ENCODE data around the gene KLHL22. TPM values are rescaled to one million over a fixed set of nuclear protein-coding genes. Genes with fewer than 3 reads are reported as not detected.
A peak's percentile ranks its signal among the peaks of the same experiment; 100 is the strongest.
"Not testable (repeated sequence)": the region's sequence is repeated elsewhere in the genome, so short reads cannot be mapped to it uniquely, and the experiment has no call there.

Gene KLHL22, protein sequence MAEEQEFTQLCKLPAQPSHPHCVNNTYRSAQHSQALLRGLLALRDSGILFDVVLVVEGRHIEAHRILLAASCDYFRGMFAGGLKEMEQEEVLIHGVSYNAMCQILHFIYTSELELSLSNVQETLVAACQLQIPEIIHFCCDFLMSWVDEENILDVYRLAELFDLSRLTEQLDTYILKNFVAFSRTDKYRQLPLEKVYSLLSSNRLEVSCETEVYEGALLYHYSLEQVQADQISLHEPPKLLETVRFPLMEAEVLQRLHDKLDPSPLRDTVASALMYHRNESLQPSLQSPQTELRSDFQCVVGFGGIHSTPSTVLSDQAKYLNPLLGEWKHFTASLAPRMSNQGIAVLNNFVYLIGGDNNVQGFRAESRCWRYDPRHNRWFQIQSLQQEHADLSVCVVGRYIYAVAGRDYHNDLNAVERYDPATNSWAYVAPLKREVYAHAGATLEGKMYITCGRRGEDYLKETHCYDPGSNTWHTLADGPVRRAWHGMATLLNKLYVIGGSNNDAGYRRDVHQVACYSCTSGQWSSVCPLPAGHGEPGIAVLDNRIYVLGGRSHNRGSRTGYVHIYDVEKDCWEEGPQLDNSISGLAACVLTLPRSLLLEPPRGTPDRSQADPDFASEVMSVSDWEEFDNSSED
- 10 to 100 TPM; 29.4 to 33.1 (median 32.6) TPM for polyA plus RNA-seq (ENCODE audit: insufficient read length in 4 of 4)

DNA sequence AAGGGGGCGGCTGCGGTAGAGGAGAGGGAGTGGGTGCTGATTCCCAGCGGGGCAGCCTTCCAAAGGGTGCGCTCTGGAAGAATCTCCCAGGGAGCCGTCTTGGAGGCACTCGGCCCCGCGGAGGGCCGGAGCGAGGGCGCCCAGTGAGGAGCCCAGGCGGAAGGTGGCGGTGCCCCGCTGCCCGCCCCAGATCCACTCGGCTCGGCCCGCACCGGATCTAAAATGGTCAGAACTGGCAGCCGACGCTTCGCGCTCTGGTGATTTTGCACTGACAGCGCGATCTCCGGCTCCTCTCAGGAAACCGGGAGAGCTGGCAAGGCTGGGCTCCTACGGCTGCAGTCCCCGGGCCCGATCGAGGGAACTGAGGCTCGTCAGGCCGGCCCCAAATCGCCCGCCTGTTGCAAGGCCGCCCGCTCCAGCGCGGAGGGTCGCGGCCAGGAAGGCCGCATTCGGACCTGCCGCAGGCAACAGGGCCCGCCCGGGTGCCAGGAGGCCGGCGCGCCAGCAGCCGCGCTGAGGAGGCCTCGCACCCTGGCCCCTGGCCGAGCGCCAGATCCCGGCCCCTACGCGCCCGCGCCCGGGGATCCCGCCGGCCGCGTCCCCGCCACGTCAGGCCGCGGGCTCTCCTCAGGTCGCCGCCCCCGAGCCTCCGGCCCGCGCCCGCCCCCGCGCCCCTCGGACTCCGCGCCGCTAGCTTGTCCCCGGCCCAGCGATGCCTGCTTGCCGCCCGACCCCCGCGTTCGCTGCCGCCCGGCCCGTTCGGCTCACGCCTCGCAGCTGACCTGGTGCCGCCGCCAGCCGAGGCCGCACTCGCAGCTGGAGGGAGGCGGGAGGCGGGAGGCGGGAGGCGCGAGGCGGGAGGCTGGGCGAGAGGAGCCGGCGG, at the start of gene KLHL22:
KLHL22 (minus strand) TSS at position 818 of the 883 bp plus-strand sequence. CDS start 6,584 bp downstream, outside the sequence.
- DNase-seq (ENCODE audit: low read depth in 4 of 4, low spot score in 3 of 4) = peak; percentile 18 to 39 (median 26)

DNA sequence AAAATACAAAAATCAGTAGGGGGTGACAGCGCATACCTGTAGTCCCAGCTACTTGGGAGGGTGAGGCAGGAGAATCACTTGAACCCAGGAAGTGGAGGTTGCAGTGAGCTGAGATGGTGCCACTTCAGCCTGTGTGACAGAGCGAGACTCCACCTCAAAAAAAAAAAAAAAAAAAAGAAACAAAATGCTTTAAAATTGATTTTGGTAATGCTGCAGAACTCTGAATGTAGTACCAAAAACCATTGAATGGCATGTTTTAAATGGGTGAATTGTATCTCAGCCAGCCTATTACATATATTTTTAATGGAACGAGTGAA, 49.7 kb upstream of the KLHL22 start:
- DNase-seq (ENCODE audit: low read depth in 4 of 4, low spot score in 3 of 4) = not testable (repeated sequence)

DNA sequence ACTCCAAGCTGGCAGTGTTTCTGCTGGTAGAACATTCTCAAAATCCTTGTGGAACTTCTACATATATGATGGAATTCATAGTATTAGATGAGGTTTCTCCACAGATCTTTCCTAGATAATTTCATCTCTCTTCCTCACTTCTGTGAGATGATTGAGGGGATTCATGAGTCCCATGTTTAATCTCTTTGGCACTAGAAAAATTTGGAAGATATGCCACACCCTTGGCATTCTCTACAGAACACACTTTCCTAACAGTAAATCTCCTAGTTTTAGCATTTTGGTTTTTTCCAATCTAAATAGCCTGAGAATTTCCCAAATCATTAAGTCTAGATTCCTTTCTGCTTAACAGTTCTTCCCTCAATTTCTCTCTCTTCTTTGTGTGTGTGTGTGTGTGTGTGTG, 47.1 kb upstream of the KLHL22 start:
- no peak for DNase-seq (ENCODE audit: low read depth in 4 of 4, low spot score in 3 of 4)

DNA sequence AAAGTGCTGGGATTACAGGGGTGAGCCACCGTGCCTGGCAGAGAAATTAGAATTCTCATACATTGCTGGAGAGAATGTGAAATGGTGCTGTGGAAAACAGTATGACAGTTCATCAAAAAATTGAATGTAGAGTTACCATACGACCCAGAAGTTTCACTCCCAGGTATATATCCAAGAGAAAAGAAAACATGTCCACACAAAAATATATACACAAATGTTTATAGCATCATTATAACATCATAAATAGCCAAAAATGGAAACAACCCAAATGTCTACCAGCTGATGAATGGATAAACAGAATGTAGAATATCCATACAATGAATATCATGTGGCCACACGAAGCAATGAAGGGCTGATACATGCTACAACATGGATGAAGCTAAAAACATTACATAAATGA, 46.5 kb upstream of the KLHL22 start:
- no peak for DNase-seq (ENCODE audit: low read depth in 4 of 4, low spot score in 3 of 4)

DNA sequence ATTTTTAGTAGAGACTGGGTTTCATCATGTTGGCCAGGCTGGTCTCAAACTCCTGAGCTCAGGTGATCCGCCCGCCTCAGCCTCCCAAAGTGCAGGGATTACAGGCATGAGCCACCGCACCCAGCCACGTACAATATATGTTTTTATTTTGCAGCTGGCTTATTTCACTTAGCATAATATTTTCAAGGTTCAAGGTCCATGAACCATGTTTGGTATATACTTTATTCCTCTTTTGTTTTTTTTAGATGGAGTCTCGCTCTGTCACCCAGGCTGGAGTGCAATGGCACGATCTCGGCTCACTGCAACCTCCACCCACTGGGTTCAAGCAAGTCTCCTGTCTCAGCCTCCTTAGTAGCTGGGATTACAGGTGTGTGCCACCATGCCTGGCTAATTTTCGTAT, 43.3 kb upstream of the KLHL22 start:
- not testable (repeated sequence) for DNase-seq (ENCODE audit: low read depth in 4 of 4, low spot score in 3 of 4)

DNA sequence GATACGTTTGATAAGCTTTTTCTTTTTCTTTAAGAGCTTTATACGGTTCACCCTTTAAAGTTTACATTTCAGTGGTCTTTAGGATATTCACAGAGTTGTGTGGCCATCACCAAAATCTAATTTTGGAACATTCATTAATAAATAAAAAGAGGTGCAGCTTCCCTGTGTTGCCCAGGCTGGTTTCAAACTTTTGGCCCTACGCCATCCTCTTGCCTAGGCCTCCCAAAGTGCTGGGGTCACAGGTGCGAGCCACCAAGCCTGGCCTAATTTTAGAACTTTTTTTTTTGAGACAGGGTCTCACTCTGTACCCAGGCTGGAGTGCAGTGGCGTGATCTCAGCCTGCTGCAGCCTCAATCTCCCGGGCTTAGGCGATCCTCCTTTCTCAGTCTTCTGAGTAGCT, 42.4 kb upstream of the KLHL22 start:
- no peak for DNase-seq (ENCODE audit: low read depth in 4 of 4, low spot score in 3 of 4)

DNA sequence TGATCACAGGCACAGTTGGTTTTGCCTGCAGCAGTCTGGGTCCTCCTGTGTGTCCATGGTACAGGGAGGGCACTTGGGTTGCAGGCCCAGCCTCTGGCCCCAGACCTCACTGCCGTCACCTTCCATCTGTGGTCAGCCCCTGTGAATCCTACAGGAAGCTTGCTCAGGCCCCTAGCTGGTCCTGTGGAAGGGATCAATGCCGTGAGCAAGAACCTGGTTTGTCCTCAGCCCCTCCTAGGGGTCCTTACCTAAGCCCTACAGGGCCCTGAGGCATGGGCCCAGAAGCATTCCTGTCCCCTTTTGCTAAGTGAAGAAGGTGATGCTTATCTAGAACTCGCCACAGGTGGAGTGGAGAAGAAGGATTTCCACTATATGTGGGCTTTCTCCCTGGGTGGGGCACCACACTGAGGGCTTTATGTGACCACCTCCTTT, 41.7 kb upstream of the KLHL22 start:
- no peak for DNase-seq (ENCODE audit: low read depth in 4 of 4, low spot score in 3 of 4)

DNA sequence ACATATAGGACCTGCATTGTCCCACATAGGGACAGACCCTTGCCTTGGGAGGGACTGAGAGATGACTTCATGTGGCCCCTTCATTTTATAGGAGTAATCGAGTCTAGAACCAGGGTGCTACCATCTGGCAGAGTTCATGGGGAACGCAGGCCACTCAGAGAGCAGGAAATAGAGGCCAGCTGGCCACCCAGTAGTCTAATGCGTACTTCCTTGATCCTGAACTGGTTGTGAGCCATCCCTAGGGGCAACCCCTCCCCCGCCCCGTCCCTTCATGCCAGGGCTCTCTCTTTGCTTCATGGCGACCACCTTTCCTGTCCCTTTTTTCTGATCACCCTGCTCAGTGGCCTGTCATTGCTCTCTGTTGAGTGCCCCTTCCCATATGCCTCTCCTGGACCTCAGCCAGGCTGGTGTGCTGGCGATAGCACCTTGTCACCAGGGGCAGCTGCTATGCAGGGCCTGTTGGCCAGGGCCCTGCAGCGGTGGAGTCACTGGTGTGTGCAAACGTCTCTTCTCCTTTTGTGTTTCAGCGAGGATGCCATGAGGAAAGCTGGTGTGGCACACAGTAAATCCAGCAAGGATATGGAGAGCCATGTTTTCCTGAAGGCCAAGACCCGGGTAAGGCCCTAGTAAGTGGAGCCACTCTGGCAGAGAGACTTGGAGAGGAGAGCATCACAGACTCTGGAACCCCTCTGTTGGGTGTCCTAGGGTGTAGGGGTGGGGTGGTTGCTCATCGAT, 41.2 kb upstream of the KLHL22 start:
- no peak for DNase-seq (ENCODE audit: low read depth in 4 of 4, low spot score in 3 of 4)

DNA sequence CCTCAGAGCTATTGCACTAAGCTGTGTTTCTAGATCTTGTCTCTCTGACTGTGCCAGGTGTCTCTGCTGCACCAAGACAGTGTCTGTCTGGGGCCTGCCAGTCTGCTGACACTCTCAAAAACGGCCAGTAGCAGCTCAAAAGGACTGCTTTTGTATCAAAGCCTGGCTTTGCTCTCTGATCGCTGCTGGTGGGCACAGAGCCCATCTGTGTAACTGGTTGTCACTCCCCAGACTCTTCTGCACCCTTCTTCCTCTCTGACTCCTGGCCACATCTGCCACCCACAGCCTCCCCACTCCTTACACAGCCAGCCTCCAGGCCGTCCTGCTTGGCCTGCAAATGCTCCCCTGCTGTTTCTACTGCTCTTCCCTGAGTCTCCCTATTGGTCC, 38.3 kb upstream of the KLHL22 start:
- no peak for DNase-seq (ENCODE audit: low read depth in 4 of 4, low spot score in 3 of 4)

DNA sequence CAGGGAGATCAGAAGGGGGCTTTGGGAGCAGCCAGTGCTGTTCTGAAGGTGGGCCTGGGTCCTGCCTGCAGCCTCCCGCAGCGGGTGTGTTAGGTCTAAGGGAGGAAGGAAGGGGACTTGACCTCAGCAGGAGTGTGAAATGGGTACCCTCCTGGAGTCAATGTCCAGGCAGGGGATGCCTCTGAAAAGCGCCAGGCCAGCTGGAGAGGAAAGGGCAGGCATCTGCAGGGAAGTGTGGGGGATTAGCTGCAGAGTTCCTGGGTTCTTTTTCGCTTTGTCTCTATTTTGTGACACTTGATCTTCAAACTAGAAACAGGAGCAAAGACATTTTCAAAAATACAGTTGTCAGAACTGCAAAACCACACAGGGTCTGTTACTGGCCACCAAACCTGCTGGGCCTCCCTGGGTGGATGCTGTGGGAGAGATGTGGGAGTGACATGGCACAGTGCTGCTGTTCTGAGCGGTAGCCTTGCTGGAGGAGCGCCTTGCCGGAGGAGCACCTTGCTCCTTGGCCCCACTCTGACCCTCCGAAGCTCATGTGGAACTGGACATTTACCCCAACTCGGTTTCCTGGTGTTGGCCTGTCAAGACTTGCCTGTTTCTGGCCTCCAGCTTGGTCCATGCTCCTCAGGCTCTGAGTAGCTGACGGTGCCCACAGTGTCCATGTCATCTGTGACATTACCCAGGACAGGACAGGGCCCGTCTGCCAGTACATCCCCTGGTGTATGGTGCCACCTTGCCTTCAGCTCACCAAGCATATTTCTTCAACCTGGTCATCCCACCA, 37.7 kb upstream of the KLHL22 start:
- no peak for DNase-seq (ENCODE audit: low read depth in 4 of 4, low spot score in 3 of 4)

DNA sequence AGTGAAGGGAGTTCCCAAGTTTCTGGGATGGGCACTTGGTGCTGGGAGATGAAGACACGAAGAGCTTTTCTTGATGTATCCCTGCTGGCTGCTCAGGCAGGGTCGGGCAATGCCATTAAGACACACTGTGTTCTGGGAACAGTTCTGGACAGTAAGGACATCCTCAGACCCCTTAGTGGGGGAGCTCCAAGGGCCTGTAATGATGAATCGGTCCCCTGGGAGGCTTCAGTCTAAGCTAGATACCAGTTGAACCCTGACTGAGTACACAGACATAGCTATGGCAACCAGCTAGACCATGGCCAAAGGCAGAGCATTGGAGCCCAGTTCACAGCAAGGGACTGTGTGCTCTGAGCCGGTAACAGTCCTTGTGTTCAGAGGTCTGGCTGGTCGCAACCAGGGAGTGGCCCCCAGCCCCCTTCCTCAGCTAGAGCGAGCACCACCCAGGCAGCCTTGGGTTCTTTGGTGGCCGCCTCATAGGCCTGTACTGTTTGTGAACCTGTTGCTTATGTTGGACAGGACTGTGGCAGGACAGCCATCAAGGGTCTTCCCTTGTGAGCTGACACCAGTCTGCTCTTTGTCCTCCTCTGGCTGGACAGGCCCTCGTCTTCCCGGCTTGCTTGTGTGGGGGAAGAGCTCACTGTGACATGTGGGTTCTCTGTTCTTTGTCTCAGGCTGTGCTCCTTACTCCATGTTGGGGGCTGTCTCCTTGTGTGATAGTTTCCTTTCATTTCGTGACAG, 36.8 kb upstream of the KLHL22 start:
- no peak for DNase-seq (ENCODE audit: low read depth in 4 of 4, low spot score in 3 of 4)

DNA sequence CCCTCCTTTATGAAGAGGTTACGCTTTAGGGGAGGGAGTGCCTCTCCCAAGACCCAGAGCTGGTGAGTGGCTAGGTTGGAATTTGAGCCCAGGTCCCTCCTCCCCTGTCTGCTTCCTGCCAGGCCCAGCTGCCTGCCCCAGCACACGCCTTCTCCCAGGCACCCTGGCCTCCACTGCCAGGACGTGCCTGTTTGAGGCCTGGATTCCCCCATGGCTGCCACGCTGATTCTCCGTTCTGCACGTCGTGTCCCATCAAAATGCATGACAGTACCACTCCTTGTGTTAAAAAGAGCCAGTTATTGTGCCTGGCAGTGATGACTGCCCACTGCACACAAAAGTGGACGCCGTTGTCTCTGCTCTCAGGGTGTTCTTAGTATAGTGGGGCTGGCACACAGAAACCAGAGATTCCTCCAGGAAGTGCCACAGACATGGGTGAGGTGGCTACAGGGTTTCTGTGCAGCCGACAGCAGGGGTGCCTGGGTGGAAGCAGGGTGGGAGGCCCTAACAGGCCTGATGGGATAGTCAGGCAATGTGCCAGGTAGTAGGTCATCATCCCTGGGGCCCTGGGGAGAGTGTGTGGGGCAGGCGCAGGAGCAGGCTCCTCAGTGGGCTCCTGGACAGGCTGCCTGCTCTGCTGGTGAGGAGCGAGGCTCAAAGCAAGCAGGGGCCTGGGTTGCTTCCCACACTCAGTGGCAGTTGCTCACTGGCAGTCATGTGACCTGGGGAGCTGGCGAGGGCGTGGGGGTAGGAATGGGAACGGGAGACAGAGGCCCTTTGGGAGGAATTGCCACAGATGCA, 36.0 kb upstream of the KLHL22 start:
- DNase-seq (ENCODE audit: low read depth in 4 of 4, low spot score in 3 of 4) = no peak

DNA sequence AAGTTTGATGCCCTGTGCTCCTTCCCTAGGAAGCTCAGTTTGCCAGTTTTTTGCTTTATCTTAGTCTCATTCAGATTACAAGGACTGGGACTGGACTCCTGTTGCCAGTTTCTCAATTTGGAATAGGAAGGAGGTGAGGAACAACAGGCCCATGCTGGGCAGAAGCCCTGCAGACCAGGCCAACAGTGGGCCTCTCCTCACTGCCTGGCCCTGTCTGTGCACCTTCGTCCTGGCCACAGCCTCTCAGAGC, 35.5 kb upstream of the KLHL22 start:
- DNase-seq (ENCODE audit: low read depth in 4 of 4, low spot score in 3 of 4) = no peak

DNA sequence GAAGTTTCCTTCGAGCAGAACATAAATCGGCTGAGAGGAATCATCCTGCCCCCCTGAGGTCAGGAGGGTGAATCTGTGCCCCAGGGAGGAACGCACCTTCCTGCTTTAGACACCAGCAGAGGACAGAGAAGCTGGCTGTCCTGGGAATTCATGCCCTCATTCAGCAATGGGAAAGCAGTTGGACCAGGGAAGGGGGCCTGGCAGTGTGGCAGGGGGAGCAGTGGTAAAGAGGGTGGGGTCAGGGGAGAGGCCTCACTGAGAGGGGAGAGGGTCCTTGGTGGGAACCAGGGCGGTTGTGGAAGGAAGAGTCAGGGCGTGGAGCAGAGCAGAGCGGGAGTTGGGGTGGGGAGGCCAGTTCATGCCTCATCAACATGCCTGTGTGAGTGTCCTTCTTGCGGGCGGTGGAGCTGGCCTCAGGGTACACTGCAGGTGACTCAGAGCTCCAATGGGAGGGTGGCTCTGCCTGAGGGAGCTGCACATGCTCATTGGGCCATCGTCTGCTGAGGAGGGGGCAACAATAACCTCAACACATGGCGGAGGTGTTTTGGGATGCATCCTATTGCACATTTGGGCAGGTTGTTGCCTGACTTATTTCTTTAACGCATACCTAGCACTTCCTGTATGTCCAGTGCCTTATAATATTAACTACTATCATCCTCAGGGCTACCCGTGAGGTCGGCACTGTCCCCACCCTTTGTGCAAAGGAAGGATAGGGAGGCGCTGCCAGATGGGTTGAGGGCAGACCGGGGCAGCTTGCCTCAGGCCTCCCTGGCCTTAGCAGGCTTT, 35.0 kb upstream of the KLHL22 start:
- no peak for DNase-seq (ENCODE audit: low read depth in 4 of 4, low spot score in 3 of 4)

DNA sequence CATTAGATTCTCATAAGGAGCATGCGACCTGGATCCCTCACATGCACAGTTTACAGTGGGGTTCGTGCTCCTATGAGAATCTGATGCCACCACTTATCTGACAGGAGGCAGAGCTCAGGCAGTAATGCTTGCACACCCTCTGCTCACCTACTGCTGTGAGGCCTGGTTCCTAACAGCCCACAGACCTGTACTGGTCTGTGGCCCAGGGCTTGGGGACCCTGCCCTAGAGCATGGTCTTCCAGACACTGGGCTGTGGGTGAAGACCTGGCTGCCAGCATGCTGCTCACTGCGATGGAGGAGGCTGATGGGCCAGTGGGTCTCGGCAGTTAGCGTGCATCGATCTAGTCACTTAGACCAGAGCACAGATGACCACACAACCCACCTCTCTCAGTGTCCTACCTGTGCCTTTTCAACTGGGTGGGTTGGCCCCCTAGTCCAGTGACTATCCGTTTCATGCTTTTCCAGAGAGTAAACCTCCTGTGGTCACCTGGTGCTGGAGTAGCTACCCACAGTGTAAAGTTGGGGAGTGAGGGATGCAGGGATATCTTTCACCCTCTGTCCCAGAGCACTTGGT, 32.9 kb upstream of the KLHL22 start:
- no peak for DNase-seq (ENCODE audit: low read depth in 4 of 4, low spot score in 3 of 4)

DNA sequence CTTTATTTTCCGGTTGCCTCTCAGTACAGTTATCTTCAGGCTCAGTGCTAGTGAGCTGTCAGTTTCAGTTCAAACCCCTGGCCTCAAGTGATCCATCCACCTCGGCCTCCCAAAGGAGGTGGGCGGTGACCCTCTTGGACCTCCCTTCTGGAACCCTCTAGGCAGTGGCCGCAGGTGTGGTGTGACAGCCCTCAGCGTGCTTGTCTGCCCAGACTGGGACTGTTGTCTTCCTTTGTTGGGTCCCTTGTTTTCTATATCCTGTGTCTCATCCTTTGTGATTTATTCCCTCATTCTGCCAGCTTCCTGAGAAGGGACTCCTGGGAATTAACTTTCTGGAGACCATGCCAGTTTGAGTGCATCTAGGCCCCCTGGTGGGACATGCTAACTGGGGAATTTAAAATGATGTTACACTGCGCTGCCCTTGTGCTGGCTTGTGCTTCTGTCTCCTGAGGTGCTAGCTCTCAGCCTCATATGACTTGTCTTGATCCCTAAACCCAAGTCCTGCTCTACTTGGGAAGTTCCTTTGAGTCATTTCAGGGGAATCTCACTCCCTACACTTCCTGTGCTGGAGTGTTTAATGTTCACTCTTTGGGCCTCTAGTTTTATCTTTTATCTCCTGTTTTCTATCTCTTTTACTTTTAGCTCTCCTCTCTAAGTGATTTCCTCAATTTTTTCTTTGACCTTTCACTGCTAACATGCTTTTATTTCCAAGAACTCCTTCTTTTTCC, 31.2 kb upstream of the KLHL22 start:
- DNase-seq (ENCODE audit: low read depth in 4 of 4, low spot score in 3 of 4) = no peak

DNA sequence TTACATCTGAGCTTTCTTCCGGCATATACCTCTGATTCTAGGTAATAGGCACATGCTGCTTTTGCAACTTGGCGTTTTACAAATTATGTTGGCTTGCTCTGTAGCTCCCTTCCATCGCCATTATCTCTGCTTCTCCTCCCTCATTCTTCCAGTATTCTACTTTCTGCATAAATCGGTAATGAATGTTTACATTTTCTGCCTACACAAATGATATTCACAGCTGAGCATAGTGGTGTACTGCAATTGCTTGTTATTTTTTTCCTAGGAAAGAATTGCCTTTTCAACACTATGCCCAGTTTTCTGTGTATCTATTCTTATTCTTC, 30.7 kb upstream of the KLHL22 start:
- no peak for DNase-seq (ENCODE audit: low read depth in 4 of 4, low spot score in 3 of 4)

Data from right renal pelvis (tissue), 4 donors.